ENCODE measurements around the gene CTNNB1. TPM values are rescaled to one million over a fixed set of nuclear protein-coding genes. Genes with fewer than 3 reads are reported as not detected.
A peak's percentile ranks its signal among the peaks of the same experiment; 100 is the strongest.

CTNNB1 gene
- total and polyA plus RNA-seq, 2 of the 13 experiments (the other 11 are each of a cell fraction or from before 2014, with no cell fraction given), result 398 to 489 TPM

DNA sequence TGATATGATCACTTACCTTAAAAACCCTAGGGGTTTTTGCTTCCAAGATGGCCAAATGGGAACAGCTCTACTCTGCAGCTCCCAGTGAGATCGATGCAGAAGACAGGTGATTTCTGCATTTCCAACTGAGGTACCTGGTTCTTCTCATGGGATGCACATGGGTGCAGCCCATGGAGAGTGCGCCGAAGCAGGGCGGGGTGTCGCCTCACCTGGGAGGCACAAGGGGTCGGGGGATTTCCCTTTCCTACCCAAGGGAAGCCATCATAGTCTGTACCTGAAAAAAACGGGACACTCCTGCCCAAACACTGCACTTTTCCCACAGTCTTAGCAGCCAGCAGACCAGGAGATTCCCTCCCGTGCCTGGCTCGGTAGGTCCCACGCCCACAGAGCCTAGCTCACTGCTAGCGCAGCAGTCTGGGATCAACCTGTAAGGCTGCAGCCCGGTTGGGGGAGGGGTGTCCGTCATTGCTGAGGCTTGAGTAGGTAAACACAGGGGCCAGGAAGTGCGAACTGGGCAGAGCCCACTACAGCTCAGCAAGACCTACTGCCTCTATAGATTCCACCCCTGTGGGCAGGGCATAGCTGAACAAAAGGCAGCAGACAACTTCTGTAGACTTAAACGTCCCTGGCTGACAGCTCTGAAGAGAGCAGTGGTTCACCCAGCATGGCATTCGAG, 78.6 kb downstream of the CTNNB1 start (continued):
- TF ChIP-seq, protein P1, sequence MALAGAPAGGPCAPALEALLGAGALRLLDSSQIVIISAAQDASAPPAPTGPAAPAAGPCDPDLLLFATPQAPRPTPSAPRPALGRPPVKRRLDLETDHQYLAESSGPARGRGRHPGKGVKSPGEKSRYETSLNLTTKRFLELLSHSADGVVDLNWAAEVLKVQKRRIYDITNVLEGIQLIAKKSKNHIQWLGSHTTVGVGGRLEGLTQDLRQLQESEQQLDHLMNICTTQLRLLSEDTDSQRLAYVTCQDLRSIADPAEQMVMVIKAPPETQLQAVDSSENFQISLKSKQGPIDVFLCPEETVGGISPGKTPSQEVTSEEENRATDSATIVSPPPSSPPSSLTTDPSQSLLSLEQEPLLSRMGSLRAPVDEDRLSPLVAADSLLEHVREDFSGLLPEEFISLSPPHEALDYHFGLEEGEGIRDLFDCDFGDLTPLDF (CRISPR knock-in tag; IDR thresholded peaks at IDR 0.05), result no peak
- peak; percentile 89 for TF ChIP-seq SALL1 (CRISPR knock-in tag; IDR thresholded peaks at IDR 0.05)
- TF ChIP-seq, protein P2, sequence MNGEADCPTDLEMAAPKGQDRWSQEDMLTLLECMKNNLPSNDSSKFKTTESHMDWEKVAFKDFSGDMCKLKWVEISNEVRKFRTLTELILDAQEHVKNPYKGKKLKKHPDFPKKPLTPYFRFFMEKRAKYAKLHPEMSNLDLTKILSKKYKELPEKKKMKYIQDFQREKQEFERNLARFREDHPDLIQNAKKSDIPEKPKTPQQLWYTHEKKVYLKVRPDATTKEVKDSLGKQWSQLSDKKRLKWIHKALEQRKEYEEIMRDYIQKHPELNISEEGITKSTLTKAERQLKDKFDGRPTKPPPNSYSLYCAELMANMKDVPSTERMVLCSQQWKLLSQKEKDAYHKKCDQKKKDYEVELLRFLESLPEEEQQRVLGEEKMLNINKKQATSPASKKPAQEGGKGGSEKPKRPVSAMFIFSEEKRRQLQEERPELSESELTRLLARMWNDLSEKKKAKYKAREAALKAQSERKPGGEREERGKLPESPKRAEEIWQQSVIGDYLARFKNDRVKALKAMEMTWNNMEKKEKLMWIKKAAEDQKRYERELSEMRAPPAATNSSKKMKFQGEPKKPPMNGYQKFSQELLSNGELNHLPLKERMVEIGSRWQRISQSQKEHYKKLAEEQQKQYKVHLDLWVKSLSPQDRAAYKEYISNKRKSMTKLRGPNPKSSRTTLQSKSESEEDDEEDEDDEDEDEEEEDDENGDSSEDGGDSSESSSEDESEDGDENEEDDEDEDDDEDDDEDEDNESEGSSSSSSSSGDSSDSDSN (CRISPR knock-in tag; IDR thresholded peaks at IDR 0.05), result 0 out of 2 replicates have a peak, but pooled peaks have one; percentile 25
- TF ChIP-seq, protein P3, sequence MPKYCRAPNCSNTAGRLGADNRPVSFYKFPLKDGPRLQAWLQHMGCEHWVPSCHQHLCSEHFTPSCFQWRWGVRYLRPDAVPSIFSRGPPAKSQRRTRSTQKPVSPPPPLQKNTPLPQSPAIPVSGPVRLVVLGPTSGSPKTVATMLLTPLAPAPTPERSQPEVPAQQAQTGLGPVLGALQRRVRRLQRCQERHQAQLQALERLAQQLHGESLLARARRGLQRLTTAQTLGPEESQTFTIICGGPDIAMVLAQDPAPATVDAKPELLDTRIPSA (CRISPR knock-in tag; IDR thresholded peaks at IDR 0.05; ENCODE audit: borderline replicate concordance), result no peak
- no peak for TF ChIP-seq ZFP36L1 (CRISPR knock-in tag; IDR thresholded peaks at IDR 0.05)
- TF ChIP-seq EHMT2 (IDR thresholded peaks at IDR 0.05; ENCODE audit: borderline replicate concordance, low read depth, low read length), result no peak
- TF ChIP-seq NR3C1 (CRISPR knock-in tag; IDR thresholded peaks at IDR 0.05), result no peak
- peak; percentile 41; the same call in 1 of the 2 replicates for TF ChIP-seq ZBTB20 (CRISPR knock-in tag; IDR thresholded peaks at IDR 0.05; ENCODE audit: borderline replicate concordance, low read depth)
- TF ChIP-seq, protein P4, sequence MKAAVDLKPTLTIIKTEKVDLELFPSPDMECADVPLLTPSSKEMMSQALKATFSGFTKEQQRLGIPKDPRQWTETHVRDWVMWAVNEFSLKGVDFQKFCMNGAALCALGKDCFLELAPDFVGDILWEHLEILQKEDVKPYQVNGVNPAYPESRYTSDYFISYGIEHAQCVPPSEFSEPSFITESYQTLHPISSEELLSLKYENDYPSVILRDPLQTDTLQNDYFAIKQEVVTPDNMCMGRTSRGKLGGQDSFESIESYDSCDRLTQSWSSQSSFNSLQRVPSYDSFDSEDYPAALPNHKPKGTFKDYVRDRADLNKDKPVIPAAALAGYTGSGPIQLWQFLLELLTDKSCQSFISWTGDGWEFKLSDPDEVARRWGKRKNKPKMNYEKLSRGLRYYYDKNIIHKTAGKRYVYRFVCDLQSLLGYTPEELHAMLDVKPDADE (CRISPR knock-in tag; IDR thresholded peaks at IDR 0.05), result no peak
- TF ChIP-seq ZNF564 (CRISPR knock-in tag; IDR thresholded peaks at IDR 0.05), result no peak
- peak; percentile 56 for TF ChIP-seq POGZ (CRISPR knock-in tag; IDR thresholded peaks at IDR 0.05)
- TF ChIP-seq TBX3 (IDR thresholded peaks at IDR 0.05; ENCODE audit: borderline replicate concordance), result peak; percentile 10; the same call in 1 of the 2 replicates
- TF ChIP-seq RBM39 (IDR thresholded peaks at IDR 0.05; ENCODE audit: low read depth, low read length, poor library complexity, severe bottlenecking), result peak; percentile 47
- no peak for TF ChIP-seq SNAPC2 (CRISPR knock-in tag; IDR thresholded peaks at IDR 0.05)
- TF ChIP-seq ZNF224 (CRISPR knock-in tag; IDR thresholded peaks at IDR 0.05), result no peak
- TF ChIP-seq MAFF (IDR thresholded peaks at IDR 0.05; ENCODE audit: low read depth, low read length), result no peak
- no peak for TF ChIP-seq POLR2A (IDR thresholded peaks at IDR 0.05; ENCODE audit: insufficient read depth in 1 of 2, low read depth in 2 of 2, low read length in 2 of 2)
- TF ChIP-seq, protein P5, sequence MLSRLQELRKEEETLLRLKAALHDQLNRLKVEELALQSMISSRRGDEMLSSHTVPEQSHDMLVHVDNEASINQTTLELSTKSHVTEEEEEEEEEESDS (CRISPR knock-in tag; IDR thresholded peaks at IDR 0.05; ENCODE audit: borderline replicate concordance), result no peak
- no peak for TF ChIP-seq ZNF577 (CRISPR knock-in tag; IDR thresholded peaks at IDR 0.05; ENCODE audit: borderline replicate concordance, low read depth)
- no peak for TF ChIP-seq ZNF839 (CRISPR knock-in tag; IDR thresholded peaks at IDR 0.05; ENCODE audit: borderline replicate concordance)
- TF ChIP-seq ZNF629 (CRISPR knock-in tag; conservative IDR thresholded peaks at IDR 0.05), result no peak
- TF ChIP-seq, protein P6, sequence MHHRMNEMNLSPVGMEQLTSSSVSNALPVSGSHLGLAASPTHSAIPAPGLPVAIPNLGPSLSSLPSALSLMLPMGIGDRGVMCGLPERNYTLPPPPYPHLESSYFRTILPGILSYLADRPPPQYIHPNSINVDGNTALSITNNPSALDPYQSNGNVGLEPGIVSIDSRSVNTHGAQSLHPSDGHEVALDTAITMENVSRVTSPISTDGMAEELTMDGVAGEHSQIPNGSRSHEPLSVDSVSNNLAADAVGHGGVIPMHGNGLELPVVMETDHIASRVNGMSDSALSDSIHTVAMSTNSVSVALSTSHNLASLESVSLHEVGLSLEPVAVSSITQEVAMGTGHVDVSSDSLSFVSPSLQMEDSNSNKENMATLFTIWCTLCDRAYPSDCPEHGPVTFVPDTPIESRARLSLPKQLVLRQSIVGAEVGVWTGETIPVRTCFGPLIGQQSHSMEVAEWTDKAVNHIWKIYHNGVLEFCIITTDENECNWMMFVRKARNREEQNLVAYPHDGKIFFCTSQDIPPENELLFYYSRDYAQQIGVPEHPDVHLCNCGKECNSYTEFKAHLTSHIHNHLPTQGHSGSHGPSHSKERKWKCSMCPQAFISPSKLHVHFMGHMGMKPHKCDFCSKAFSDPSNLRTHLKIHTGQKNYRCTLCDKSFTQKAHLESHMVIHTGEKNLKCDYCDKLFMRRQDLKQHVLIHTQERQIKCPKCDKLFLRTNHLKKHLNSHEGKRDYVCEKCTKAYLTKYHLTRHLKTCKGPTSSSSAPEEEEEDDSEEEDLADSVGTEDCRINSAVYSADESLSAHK (CRISPR knock-in tag; IDR thresholded peaks at IDR 0.05; ENCODE audit: borderline replicate concordance), result no peak

Data from HepG2 (cell line).